Immature natural killer cell (primary cell): Measurements from ENCODE around the gene GRM7. TPM values are rescaled to one million over a fixed set of nuclear protein-coding genes. Genes with fewer than 3 reads are reported as not detected.
A peak's percentile ranks its signal among the peaks of the same experiment; 100 is the strongest.

ENCODE experiments used
- DNase-seq, 3 donors: peaks; one replicate each; pipeline ENCODE4 v3.0.0; 2022; ENCODE audit warnings: mixed read lengths in 1 of 3
- H3K27ac Mint-ChIP-seq, 6 donors: one replicate each; pipeline ENCODE4 v1.8.0; 2020; ENCODE audit warnings: mixed read lengths in 6 of 6, mild to moderate bottlenecking in 5 of 6, inconsistent platforms in 4 of 6, moderate library complexity in 3 of 6
- H3K27me3 Mint-ChIP-seq, 3 donors: one replicate each; pipeline ENCODE4 v1.8.0; 2020 to 2021; ENCODE audit warnings: low read depth in 3 of 3, mild to moderate bottlenecking in 3 of 3, mixed read lengths in 3 of 3, moderate library complexity in 3 of 3, inconsistent platforms in 1 of 3
- H3K36me3 Mint-ChIP-seq, 3 donors: one replicate each; pipeline ENCODE4 v1.8.0; 2020; ENCODE audit warnings: mixed read lengths in 3 of 3, inconsistent platforms in 2 of 3, mild to moderate bottlenecking in 2 of 3
- H3K4me1 Mint-ChIP-seq, 2 donors: one replicate each; pipeline ENCODE4 v1.8.0; 2020; ENCODE audit warnings: inconsistent platforms in 2 of 2, mild to moderate bottlenecking in 2 of 2, mixed read lengths in 2 of 2, moderate library complexity in 1 of 2
- H3K4me3 Mint-ChIP-seq, 5 donors: one replicate each; pipeline ENCODE4 v1.8.0; 2020; ENCODE audit warnings: mild to moderate bottlenecking in 5 of 5, mixed read lengths in 5 of 5, inconsistent platforms in 3 of 5, moderate library complexity in 3 of 5
- H3K9me3 Mint-ChIP-seq, 6 donors: one replicate each; pipeline ENCODE4 v1.8.0; 2020; ENCODE audit warnings: mild to moderate bottlenecking in 6 of 6, mixed read lengths in 6 of 6, inconsistent platforms in 4 of 6, moderate library complexity in 3 of 6
- polyA plus RNA-seq, 3 donors: library from polyadenylated mRNA; unstranded; fragments of 300-500 nt; fragmentation: Illumina TruSeq; gene quantifications; one replicate each; pipeline ENCODE4 v1.2.3, GENCODE V29; 2021

Gene GRM7
- polyA plus RNA-seq, 3 donors from 2014 or later = not detected

- no peak overlapping the region for H3K4me3 Mint-ChIP-seq
- peaks cover 0 to 3% (median 0%) of the 10 kb centered on the region in 6 donors for H3K9me3 Mint-ChIP-seq
- peak in 1 of 3 donors; percentile 0 for DNase-seq
- H3K27ac Mint-ChIP-seq = no peak overlapping the region
- H3K36me3 Mint-ChIP-seq = no peaks in the 10 kb centered on the region
- peaks cover 0 to 3% (median 2%) of the 10 kb centered on the region in 3 donors for H3K27me3 Mint-ChIP-seq
- H3K4me1 Mint-ChIP-seq = no peaks in the 10 kb centered on the region
Measured at GRCh38 chr3:7546253-7546652, 685.3 kb downstream of the GRM7 start.

GRCh38 chr3:7547826-7548225 lies 686.9 kb downstream of the GRM7 start:
- no peak for DNase-seq
- Mint-ChIP-seq H3K36me3 (peaks cover 0 to under 1% (median under 1%) of the 10 kb centered on the region in 3 donors), H3K4me1 (no peaks in the 10 kb centered on the region), H3K27me3 (peaks cover 0 to 3% (median 2%) of the 10 kb centered on the region in 3 donors), H3K27ac (no peak overlapping the region), H3K9me3 (peaks cover under 1 to 11% (median 4%) of the 10 kb centered on the region in 6 donors), H3K4me3 (no peak overlapping the region)

- Mint-ChIP-seq H3K9me3 (peaks cover 0 to 5% (median under 1%) of the 10 kb centered on the region in 6 donors), H3K4me1 (no peaks in the 10 kb centered on the region), H3K36me3 (no peaks in the 10 kb centered on the region), H3K27ac (no peak overlapping the region), H3K27me3 (peaks cover 0 to 4% (median 4%) of the 10 kb centered on the region in 3 donors), H3K4me3 (no peak overlapping the region)
- DNase-seq = no peak
Measured at GRCh38 chr3:7562892-7563291, 702.0 kb downstream of the GRM7 start.

GRCh38 chr3:7565574-7565973 lies 704.7 kb downstream of the GRM7 start:
- Mint-ChIP-seq H3K4me3 (no peak overlapping the region), H3K9me3 (peaks cover 0 to 7% (median 4%) of the 10 kb centered on the region in 6 donors), H3K27ac (peak overlapping the region in 1 of 6 donors; percentile 33), H3K4me1 (no peaks in the 10 kb centered on the region), H3K36me3 (no peaks in the 10 kb centered on the region), H3K27me3 (peaks cover 0 to 6% (median 2%) of the 10 kb centered on the region in 3 donors)
- no peak for DNase-seq

GRCh38 chr3:7567160-7567559 lies 706.2 kb downstream of the GRM7 start:
- Mint-ChIP-seq H3K27me3 (peaks cover 0 to 6% (median 5%) of the 10 kb centered on the region in 3 donors), H3K4me1 (no peaks in the 10 kb centered on the region), H3K4me3 (no peak overlapping the region), H3K36me3 (no peaks in the 10 kb centered on the region), H3K27ac (no peak overlapping the region), H3K9me3 (peaks cover 0 to 13% (median 11%) of the 10 kb centered on the region in 6 donors)
- no peak for DNase-seq

- peaks cover 0 to 6% (median 5%) of the 10 kb centered on the region in 3 donors for H3K27me3 Mint-ChIP-seq
- H3K4me1 Mint-ChIP-seq = no peaks in the 10 kb centered on the region
- H3K4me3 Mint-ChIP-seq = no peak overlapping the region
- DNase-seq = no peak
- no peaks in the 10 kb centered on the region for H3K36me3 Mint-ChIP-seq
- H3K27ac Mint-ChIP-seq = no peak overlapping the region
- peaks cover 0 to 13% (median 10%) of the 10 kb centered on the region in 6 donors for H3K9me3 Mint-ChIP-seq
Measured at GRCh38 chr3:7568526-7569184, 707.7 kb downstream of the GRM7 start.

- Mint-ChIP-seq H3K27ac (no peak overlapping the region), H3K9me3 (peaks cover 0 to 13% (median 6%) of the 10 kb centered on the region in 6 donors), H3K27me3 (peaks cover 0 to 3% (median 0%) of the 10 kb centered on the region in 3 donors), H3K4me1 (no peaks in the 10 kb centered on the region), H3K4me3 (no peak overlapping the region), H3K36me3 (no peaks in the 10 kb centered on the region)
- DNase-seq = no peak
Measured at GRCh38 chr3:7573330-7573729, 712.4 kb downstream of the GRM7 start.

- Mint-ChIP-seq H3K4me1 (no peaks in the 10 kb centered on the region), H3K9me3 (peaks cover 0 to 13% (median 6%) of the 10 kb centered on the region in 6 donors), H3K27ac (no peak overlapping the region), H3K27me3 (peaks cover 0 to 3% (median 0%) of the 10 kb centered on the region in 3 donors), H3K36me3 (no peaks in the 10 kb centered on the region), H3K4me3 (no peak overlapping the region)
- DNase-seq = no peak
Measured at GRCh38 chr3:7574435-7574834, 713.5 kb downstream of the GRM7 start.

- DNase-seq = no peak
- Mint-ChIP-seq H3K9me3 (peaks cover 0 to 12% (median 7%) of the 10 kb centered on the region in 6 donors), H3K27me3 (peaks cover 0 to 3% (median 0%) of the 10 kb centered on the region in 3 donors), H3K27ac (no peak overlapping the region), H3K4me3 (no peak overlapping the region), H3K4me1 (no peaks in the 10 kb centered on the region), H3K36me3 (no peaks in the 10 kb centered on the region)
Measured at GRCh38 chr3:7576071-7576470, 715.2 kb downstream of the GRM7 start.

- Mint-ChIP-seq H3K27ac (no peak overlapping the region), H3K4me1 (no peaks in the 10 kb centered on the region), H3K9me3 (peaks cover 0 to 8% (median 3%) of the 10 kb centered on the region in 6 donors), H3K36me3 (no peaks in the 10 kb centered on the region), H3K27me3 (no peaks in the 10 kb centered on the region), H3K4me3 (no peak overlapping the region)
- no peak for DNase-seq
Measured at GRCh38 chr3:7576506-7576905, 715.6 kb downstream of the GRM7 start.

GRCh38 chr3:7577513-7577912 lies 716.6 kb downstream of the GRM7 start:
- no peak for DNase-seq
- Mint-ChIP-seq H3K4me3 (no peak overlapping the region), H3K4me1 (no peaks in the 10 kb centered on the region), H3K36me3 (no peaks in the 10 kb centered on the region), H3K27me3 (no peaks in the 10 kb centered on the region), H3K27ac (no peak overlapping the region), H3K9me3 (peaks cover 0 to 2% (median 0%) of the 10 kb centered on the region in 6 donors)

GRCh38 chr3:7581831-7582230 lies 720.9 kb downstream of the GRM7 start:
- no peak overlapping the region for H3K27ac Mint-ChIP-seq
- no peak for DNase-seq
- peaks cover 0 to 5% (median 0%) of the 10 kb centered on the region in 3 donors for H3K36me3 Mint-ChIP-seq
- no peak overlapping the region for H3K4me3 Mint-ChIP-seq
- H3K4me1 Mint-ChIP-seq = peaks cover 0 to 6% of the 10 kb centered on the region in 2 donors
- peaks cover 0 to 2% (median 0%) of the 10 kb centered on the region in 3 donors for H3K27me3 Mint-ChIP-seq
- H3K9me3 Mint-ChIP-seq = peaks cover 0 to 3% (median 0%) of the 10 kb centered on the region in 6 donors

- H3K27me3 Mint-ChIP-seq = peaks cover 0 to 2% (median 0%) of the 10 kb centered on the region in 3 donors
- no peak overlapping the region for H3K27ac Mint-ChIP-seq
- H3K9me3 Mint-ChIP-seq = peaks cover 0 to 3% (median 0%) of the 10 kb centered on the region in 6 donors
- no peak for DNase-seq
- H3K36me3 Mint-ChIP-seq = peaks cover 0 to 5% (median 0%) of the 10 kb centered on the region in 3 donors
- H3K4me3 Mint-ChIP-seq = no peak overlapping the region
- peaks cover 0 to 6% of the 10 kb centered on the region in 2 donors for H3K4me1 Mint-ChIP-seq
Measured at GRCh38 chr3:7585052-7585451, 724.1 kb downstream of the GRM7 start.

GRCh38 chr3:7588236-7588635 lies 727.3 kb downstream of the GRM7 start:
- Mint-ChIP-seq H3K27me3 (peaks cover 0 to 2% (median 2%) of the 10 kb centered on the region in 3 donors), H3K27ac (no peak overlapping the region), H3K36me3 (peaks cover 0 to 2% (median 0%) of the 10 kb centered on the region in 3 donors), H3K4me1 (peaks cover 0 to 6% of the 10 kb centered on the region in 2 donors), H3K9me3 (peaks cover 0 to 6% (median 0%) of the 10 kb centered on the region in 6 donors), H3K4me3 (no peak overlapping the region)
- no peak for DNase-seq
